DMS53 treated with DMSO at 0.1 percent for 48 hours (cell line): ENCODE measurements around the gene VSTM2A.
A peak's percentile ranks its signal among the peaks of the same experiment; 100 is the strongest.
"Not testable (repeated sequence)": the region's sequence is repeated elsewhere in the genome, so short reads cannot be mapped to it uniquely, and the experiment has no call there.

Experiments
- DNase-seq: peaks from one replicate; lab custom pipeline; 2025; ENCODE audit not compliant: unreplicated experiment; lab: John Stamatoyannopoulos, UW

VSTM2A gene

GRCh38 chr7:54541669-54542625, at the start of gene VSTM2A:
TSS of gene VSTM2A (plus strand) at chr7:54542375. CDS start at chr7:54542731, 356 bp downstream.
- peak; percentile 19 for DNase-seq

- not testable (repeated sequence) for DNase-seq
Measured at GRCh38 chr7:54504531-54504930, 37.6 kb upstream of the VSTM2A start.

GRCh38 chr7:54529568-54529967, 12.6 kb upstream of the VSTM2A start:
- no peak for DNase-seq

- DNase-seq = no peak
Measured at GRCh38 chr7:54538122-54538521, 4.1 kb upstream of the VSTM2A start.

GRCh38 chr7:54543051-54543488, 895 bp downstream of the VSTM2A start:
- DNase-seq = no peak

GRCh38 chr7:54544149-54544526, 2.0 kb downstream of the VSTM2A start:
- DNase-seq = no peak

- no peak for DNase-seq
Measured at GRCh38 chr7:54544527-54545240, 2.5 kb downstream of the VSTM2A start.

- DNase-seq = no peak
Measured at GRCh38 chr7:54545241-54545563, 3.0 kb downstream of the VSTM2A start.

GRCh38 chr7:54546081-54546985, 4.2 kb downstream of the VSTM2A start:
- DNase-seq = peak; percentile 5

GRCh38 chr7:54546986-54547314, 4.8 kb downstream of the VSTM2A start:
- DNase-seq = no peak

- no peak for DNase-seq
Measured at GRCh38 chr7:54550471-54550870, 8.3 kb downstream of the VSTM2A start.

- no peak for DNase-seq
Measured at GRCh38 chr7:54556121-54556520, 13.9 kb downstream of the VSTM2A start.

- DNase-seq = no peak
Measured at GRCh38 chr7:54559401-54559800, 17.2 kb downstream of the VSTM2A start.

GRCh38 chr7:54560198-54560597, 18.0 kb downstream of the VSTM2A start:
- no peak for DNase-seq

GRCh38 chr7:54560723-54561122, 18.5 kb downstream of the VSTM2A start:
- no peak for DNase-seq

GRCh38 chr7:54563329-54563916, 21.2 kb downstream of the VSTM2A start:
- no peak for DNase-seq

- DNase-seq = no peak
Measured at GRCh38 chr7:54565432-54565831, 23.3 kb downstream of the VSTM2A start.

GRCh38 chr7:54581511-54581910, 39.3 kb downstream of the VSTM2A start:
- no peak for DNase-seq

- DNase-seq = no peak
Measured at GRCh38 chr7:54591404-54592386, 49.5 kb downstream of the VSTM2A start.

GRCh38 chr7:54596747-54597146, 54.6 kb downstream of the VSTM2A start:
- no peak for DNase-seq
